K562 (cell line): Measurements from ENCODE around the gene SRCAP. TPM values are rescaled to one million over a fixed set of nuclear protein-coding genes. Genes with fewer than 3 reads are reported as not detected.

Experiments
- ATF1 ChIP-seq, 2 experiments: fragments of 450-650 bp in 1 of 2; IDR thresholded peaks; 2 replicates each; pipeline ENCODE4 v1.6.1; 2016; ENCODE audit warnings: missing compliant biosample characterization in 1 of 2, missing genetic modification characterization in 1 of 2
- CTBP1 ChIP-seq: fragments of 450-650 bp; IDR thresholded peaks from 2 replicates; pipeline ENCODE4 v1.6.1; 2016; ENCODE audit warnings: borderline replicate concordance
- EP400 ChIP-seq: fragments of 450-650 bp; IDR thresholded peaks from 2 replicates; pipeline ENCODE4 v1.6.1; 2017; ENCODE audit warnings: antibody characterized with exemption, mild to moderate bottlenecking, moderate library complexity
- FOXK2 ChIP-seq, 2 experiments: fragments of 450-650 bp; IDR thresholded peaks in 1 of 2; conservative IDR thresholded peaks in 1 of 2; 2 replicates each; pipeline ENCODE4 v1.6.1; 2016; ENCODE audit warnings: low read depth in 2 of 2, mild to moderate bottlenecking in 1 of 2
- KLF10 ChIP-seq: fragments of 250-450 bp; sonication (Bioruptor Pico); IDR thresholded peaks from 2 replicates; pipeline ENCODE4 v1.6.1; 2021; ENCODE audit warnings: matching md5 sums
- LCOR ChIP-seq: sonication (generic); formaldehyde crosslinking; IDR thresholded peaks from 2 replicates; pipeline ENCODE4 v1.8.0; 2022; ENCODE audit warnings: mild to moderate bottlenecking, missing genetic modification reagents
- LEF1 ChIP-seq: fragments of 450-650 bp; IDR thresholded peaks from 2 replicates; pipeline ENCODE4 v1.6.1; 2016; ENCODE audit warnings: mild to moderate bottlenecking
- MYC ChIP-seq, 2 experiments: fragments of 250-450 bp in 1 of 2; sonication (Bioruptor Pico) in 1 of 2; IDR thresholded peaks; 2 replicates each; pipeline versions ENCODE4 v1.5.1 to v1.6.1; 2012 to 2021; ENCODE audit warnings: low read depth in 2 of 2, borderline replicate concordance in 1 of 2, improper control_type of control experiment in 1 of 2, low read length in 1 of 2, mild to moderate bottlenecking in 1 of 2, moderate library complexity in 1 of 2
- NCOA6 ChIP-seq: fragments of 450-650 bp; IDR thresholded peaks from 2 replicates; pipeline ENCODE4 v1.6.1; 2017; ENCODE audit warnings: mild to moderate bottlenecking
- NFXL1 ChIP-seq: fragments of 450-650 bp; formaldehyde crosslinking; IDR thresholded peaks from 2 replicates; pipeline ENCODE4 v1.4.0; 2021; ENCODE audit warnings: mild to moderate bottlenecking
- NR2F6 ChIP-seq: fragments of 450-650 bp; formaldehyde crosslinking; IDR thresholded peaks from 2 replicates; pipeline ENCODE4 v1.4.0; 2020; ENCODE audit warnings: mild to moderate bottlenecking
- NR3C1 ChIP-seq: sonication (generic); formaldehyde crosslinking; IDR thresholded peaks from 2 replicates; pipeline ENCODE4 v1.8.1; 2022; ENCODE audit warnings: missing genetic modification reagents
- PTBP1 ChIP-seq: fragments of 200-400 bp; formaldehyde crosslinking; IDR thresholded peaks from 2 replicates; pipeline ENCODE4 v1.6.1; 2017; ENCODE audit warnings: low read depth, low read length
- RFX5 ChIP-seq: IDR thresholded peaks from 2 replicates; pipeline ENCODE4 v1.6.1; 2011; ENCODE audit warnings: low read depth, mild to moderate bottlenecking, improper control_type of control experiment, low read length
- SETDB1 ChIP-seq: IDR thresholded peaks from one replicate; pipeline ENCODE4 v1.6.1; 2012; ENCODE audit warnings: low read length, control low read depth, inconsistent platforms
- SMAD2 ChIP-seq: fragments of 150-350 bp; IDR thresholded peaks from 2 replicates; pipeline ENCODE4 v1.6.1; 2014; ENCODE audit warnings: low read depth, mild to moderate bottlenecking, low read length
- STAG1 ChIP-seq: sonication (generic); formaldehyde crosslinking; IDR thresholded peaks from 2 replicates; pipeline ENCODE4 v1.5.0; 2020; ENCODE audit warnings: missing genetic modification reagents, borderline replicate concordance
- TBP ChIP-seq: optimal IDR thresholded peaks from 2 replicates; pipeline ENCODE3; 2011; ENCODE audit warnings: low read depth, low read length, improper control_type of control experiment
- TEAD1 ChIP-seq, 2 experiments: fragments of 450-650 bp in 1 of 2; sonication (generic) in 1 of 2; formaldehyde crosslinking; IDR thresholded peaks; 2 replicates each; pipeline versions ENCODE4 v1.4.0 to v1.8.0; 2020 to 2022; ENCODE audit warnings: mild to moderate bottlenecking in 2 of 2, missing genetic modification reagents in 1 of 2
- TFAM ChIP-seq: fragments of 250-450 bp; sonication (Bioruptor Pico); conservative IDR thresholded peaks from 2 replicates; pipeline ENCODE4 v1.5.0; 2021; ENCODE audit warnings: mild to moderate bottlenecking, moderate library complexity
- ZNF121 ChIP-seq: sonication (generic); formaldehyde crosslinking; conservative IDR thresholded peaks from 2 replicates; pipeline ENCODE4 v1.8.0; 2022; ENCODE audit warnings: missing genetic modification reagents
- ZNF133 ChIP-seq: fragments of 250-450 bp; sonication (Bioruptor Pico); IDR thresholded peaks from 2 replicates; pipeline ENCODE4 v1.4.0; 2020; ENCODE audit warnings: mild to moderate bottlenecking
- ZNF444 ChIP-seq: fragments of 250-450 bp; sonication (Bioruptor Pico); IDR thresholded peaks from 2 replicates; pipeline ENCODE4 v1.4.0; 2020; ENCODE audit warnings: mild to moderate bottlenecking, moderate library complexity
- polyA plus RNA-seq, 8 experiments: library from polyadenylated mRNA; depleted of rRNA in 4 of 8; stranded (reverse) in 5 of 8; unstranded in 3 of 8; fragments of >200 nt; fragmentation: Nextera tagmentation in 2 of 8; fragmentation: Illumina TruSeq in 1 of 8; extraction: Ambion mirVana in 2 of 8; extraction: Trizol in 1 of 8; gene quantifications; 2 replicates each; pipeline versions ENCODE4 v1.2.1 to v1.2.3, GENCODE V29; 2011 to 2014; ENCODE audit warnings: inconsistent platforms in 1 of 8, missing spikeins in 1 of 8
- total RNA-seq, 7 experiments: library from RNA; depleted of rRNA in 6 of 7; stranded (reverse); fragments of >200 nt in 6 of 7; fragmentation: Illumina TruSeq in 2 of 7; extraction: Trizol in 2 of 7; gene quantifications; 2 replicates each; pipeline versions ENCODE4 v1.2.1 to v1.2.3, GENCODE V29; 2011 to 2021; ENCODE audit warnings: low replicate concordance in 1 of 7
- TF ChIP-seq, protein P1 (sequence below): fragments of 250-450 bp; sonication (Bioruptor Pico); IDR thresholded peaks from 2 replicates; pipeline ENCODE4 v1.5.0; 2021; ENCODE audit warnings: mild to moderate bottlenecking, moderate library complexity
- TF ChIP-seq, protein P2 (sequence below): fragments of 450-650 bp; IDR thresholded peaks from 2 replicates; pipeline ENCODE4 v1.6.1; 2016; ENCODE audit warnings: borderline replicate concordance

SRCAP gene
- total and polyA plus RNA-seq, 9 of the 15 experiments (the other 6 are each of a cell fraction or from before 2014, with no cell fraction given) = 0.21 to 62.6 (median 5.8) TPM

DNA sequence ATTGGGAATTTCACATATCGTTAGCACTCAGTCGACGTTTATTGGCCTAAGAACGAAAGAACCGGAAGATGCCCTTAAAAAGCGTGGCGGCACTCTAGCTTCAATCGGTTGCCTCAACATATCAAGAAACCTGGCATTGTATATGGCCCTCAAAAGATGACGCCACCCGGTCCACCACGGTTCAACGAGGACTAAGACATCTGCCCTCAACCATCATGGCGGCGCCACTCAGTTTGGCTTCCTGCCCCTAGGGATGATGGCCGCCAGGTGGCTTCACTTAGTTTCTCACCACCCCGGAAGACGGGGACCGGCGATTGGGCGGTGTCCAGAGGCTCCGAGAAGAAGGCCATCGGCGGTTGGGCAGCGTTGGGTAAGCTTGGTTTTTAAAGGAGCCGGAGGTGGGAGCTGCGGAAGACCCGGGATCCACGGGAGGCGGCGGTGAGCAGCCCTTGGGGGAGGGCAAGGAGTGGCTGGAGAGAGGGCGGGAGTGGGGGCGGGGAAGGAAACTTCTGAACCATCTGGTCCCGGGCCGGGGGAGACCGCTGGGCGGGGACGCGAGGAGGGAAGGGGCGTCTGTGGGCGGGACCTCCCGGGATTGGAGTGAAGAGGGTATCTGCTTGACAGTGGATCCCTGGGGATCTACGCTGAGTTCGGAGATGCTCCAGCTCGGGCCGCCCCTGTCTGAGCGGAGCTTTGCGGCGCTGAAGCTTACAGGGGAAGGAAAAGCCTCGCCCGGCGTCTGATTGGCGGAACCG is 48.4 kb upstream of the SRCAP start, which contains the start of gene PRR14 (continued):
- TF ChIP-seq STAG1 (CRISPR knock-in tag) = no peak
- TF ChIP-seq SETDB1 = no peak
- no peak for TF ChIP-seq NR3C1
- no peak for TF ChIP-seq ZNF444 (CRISPR knock-in tag)
- TF ChIP-seq RFX5 = no peak
- no peak for TF ChIP-seq NCOA6
- TF ChIP-seq TFAM (CRISPR knock-in tag) = no peak
- TF ChIP-seq MYC (IDR thresholded peaks at IDR 0.05; ENCODE audit: low read depth, low read length) = peak; percentile 65
- no peak for TF ChIP-seq MYC (CRISPR knock-in tag; IDR thresholded peaks at IDR 0.05; ENCODE audit: borderline replicate concordance, low read depth)
- TF ChIP-seq ZNF121 (CRISPR knock-in tag) = no peak
- no peak for TF ChIP-seq TEAD1 (CRISPR knock-in tag; IDR thresholded peaks at IDR 0.05)
- no peak for TF ChIP-seq NFXL1 (CRISPR knock-in tag)
- TF ChIP-seq FOXK2 (conservative IDR thresholded peaks at IDR 0.05 in 1 of 2, IDR thresholded peaks at IDR 0.05 in 1 of 2; ENCODE audit: low read depth in 2 of 2) = peak in 1 of 2 experiments; percentile 73; a peak in 3 of 4 replicates
- TF ChIP-seq CTBP1 = peak; percentile 49; the same call in 1 of the 2 replicates
- TF ChIP-seq, protein P1, sequence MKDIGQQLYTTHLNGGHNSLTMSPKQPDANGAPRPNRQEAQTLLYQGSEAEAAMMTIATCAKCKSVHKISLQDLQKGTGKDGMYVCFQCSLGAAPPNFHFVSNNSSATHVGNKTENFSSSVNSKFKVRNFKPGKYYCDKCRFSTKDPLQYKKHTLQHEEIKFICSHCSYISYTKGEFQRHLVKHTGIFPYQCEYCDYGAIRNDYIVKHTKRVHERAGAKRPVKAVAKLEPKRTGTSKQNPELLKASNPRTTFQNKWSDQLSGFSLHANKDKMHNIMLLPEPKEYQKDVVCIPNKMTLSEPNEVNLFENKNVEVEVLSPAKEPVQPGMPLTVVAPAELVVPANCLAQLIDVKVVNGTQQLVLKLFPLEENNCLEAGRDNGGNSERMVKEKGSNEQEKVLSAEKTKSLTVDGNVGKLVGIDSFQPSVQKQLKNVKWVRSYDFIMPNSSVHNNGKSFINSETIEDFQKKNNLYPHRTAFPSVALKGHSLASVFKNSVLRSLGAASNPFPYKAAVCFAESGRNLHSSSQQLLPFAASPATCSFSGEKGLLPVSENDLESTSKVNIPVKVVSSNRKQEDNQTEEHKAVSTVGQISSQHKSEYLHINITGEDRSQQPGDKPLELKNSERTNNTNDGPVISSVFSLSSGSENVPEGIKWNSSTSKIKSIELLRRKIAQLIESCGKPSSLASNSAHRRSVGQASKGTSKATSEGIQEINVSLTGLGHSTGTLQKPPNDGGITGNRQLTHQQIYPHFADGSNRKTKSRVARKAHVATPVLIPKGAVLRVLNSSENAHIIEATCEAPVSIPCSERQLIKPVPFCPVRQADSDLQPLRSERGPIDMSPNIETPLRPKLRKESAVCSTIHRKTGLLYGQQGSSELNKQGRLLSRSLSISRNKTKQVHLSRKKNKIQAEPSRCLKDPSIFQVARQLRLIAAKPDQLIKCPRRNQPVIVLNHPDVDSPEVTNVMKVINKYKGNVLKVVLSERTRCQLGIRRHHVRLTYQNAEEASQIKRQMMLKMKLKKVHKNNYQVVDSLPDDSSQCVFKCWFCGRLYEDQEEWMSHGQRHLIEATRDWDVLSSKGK = no peak
- TF ChIP-seq, protein P2, sequence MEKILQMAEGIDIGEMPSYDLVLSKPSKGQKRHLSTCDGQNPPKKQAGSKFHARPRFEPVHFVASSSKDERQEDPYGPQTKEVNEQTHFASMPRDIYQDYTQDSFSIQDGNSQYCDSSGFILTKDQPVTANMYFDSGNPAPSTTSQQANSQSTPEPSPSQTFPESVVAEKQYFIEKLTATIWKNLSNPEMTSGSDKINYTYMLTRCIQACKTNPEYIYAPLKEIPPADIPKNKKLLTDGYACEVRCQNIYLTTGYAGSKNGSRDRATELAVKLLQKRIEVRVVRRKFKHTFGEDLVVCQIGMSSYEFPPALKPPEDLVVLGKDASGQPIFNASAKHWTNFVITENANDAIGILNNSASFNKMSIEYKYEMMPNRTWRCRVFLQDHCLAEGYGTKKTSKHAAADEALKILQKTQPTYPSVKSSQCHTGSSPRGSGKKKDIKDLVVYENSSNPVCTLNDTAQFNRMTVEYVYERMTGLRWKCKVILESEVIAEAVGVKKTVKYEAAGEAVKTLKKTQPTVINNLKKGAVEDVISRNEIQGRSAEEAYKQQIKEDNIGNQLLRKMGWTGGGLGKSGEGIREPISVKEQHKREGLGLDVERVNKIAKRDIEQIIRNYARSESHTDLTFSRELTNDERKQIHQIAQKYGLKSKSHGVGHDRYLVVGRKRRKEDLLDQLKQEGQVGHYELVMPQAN = 0 out of 2 replicates have a peak, but pooled peaks have one; percentile 21
- TF ChIP-seq SMAD2 = no peak
- TF ChIP-seq PTBP1 = no peak
- TF ChIP-seq TBP = peak; percentile 60
- TF ChIP-seq LEF1 = peak; percentile 42; the same call in 1 of the 2 replicates
- no peak for TF ChIP-seq NR2F6 (CRISPR knock-in tag)
- TF ChIP-seq LCOR (CRISPR knock-in tag) = no peak; the same call in 1 of the 2 replicates
- no peak for TF ChIP-seq ZNF133 (CRISPR knock-in tag)
- TF ChIP-seq EP400 = peak; percentile 89
- TF ChIP-seq ATF1 (CRISPR knock-in tag; IDR thresholded peaks at IDR 0.05) = no peak
- TF ChIP-seq ATF1 (tag; IDR thresholded peaks at IDR 0.05) = peak; percentile 94
- no peak for TF ChIP-seq KLF10 (CRISPR knock-in tag)
